ENCODE results near the gene ARF1.

DNA sequence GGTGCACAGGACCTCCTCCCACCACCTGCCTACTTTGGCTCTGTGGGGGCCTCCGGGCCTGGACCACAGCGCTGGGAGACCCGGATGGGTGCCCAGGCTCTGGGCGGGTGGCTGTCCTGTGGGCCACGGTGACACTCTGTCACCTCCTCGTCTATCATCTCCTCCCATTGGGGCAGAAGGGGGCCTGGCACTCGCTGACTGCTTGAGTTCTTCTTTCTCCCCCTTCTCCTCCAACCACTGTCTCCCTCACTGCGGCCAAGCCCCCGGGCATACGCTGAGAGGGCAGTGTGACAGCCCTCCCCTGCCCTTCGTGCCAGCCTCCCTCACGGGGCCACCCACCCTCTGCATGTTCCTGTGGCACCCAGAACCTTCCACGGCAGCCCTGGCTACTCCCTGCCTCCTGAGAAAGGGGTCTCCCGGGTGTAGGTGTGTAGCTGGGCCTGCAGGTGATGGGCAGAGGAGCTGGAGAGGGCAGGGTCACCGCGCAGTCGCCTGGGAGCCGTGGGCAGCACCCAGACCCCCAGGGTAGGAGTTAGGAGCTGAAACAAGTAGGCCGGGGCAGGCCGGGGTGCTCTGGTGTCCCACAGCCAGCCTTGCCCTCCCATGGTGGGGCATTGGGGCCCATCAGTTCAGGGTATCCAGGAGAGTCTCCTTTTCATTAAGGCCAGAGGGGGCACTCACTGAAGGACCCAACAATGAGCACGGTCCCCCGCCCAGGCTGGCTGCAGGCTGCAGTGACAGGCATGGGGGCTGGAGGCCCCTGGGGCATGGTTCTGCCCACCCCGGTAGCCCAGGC lies 9.2 kb upstream of the ARF1 start:
- TF ChIP-seq EGR1 (IDR thresholded peaks at IDR 0.05) (no peak), TAF1 (IDR thresholded peaks at IDR 0.05; ENCODE audit: low read depth) (no peak)

Measured in Ishikawa (cell line).